SH-SY5Y (cell line): ENCODE data around the gene SMAGP.

Source experiments
- GATA2 ChIP-seq: IDR thresholded peaks from 2 replicates; pipeline ENCODE4 v1.6.1; 2011; ENCODE audit warnings: mild to moderate bottlenecking, low read depth, low read length
- GATA3 ChIP-seq: IDR thresholded peaks from 2 replicates; pipeline ENCODE4 v1.6.1; 2011; ENCODE audit warnings: low read depth, mild to moderate bottlenecking, low read length, moderate library complexity

- no peak for TF ChIP-seq GATA3
- no peak for TF ChIP-seq GATA2
Observed at GRCh38 chr12:51208016-51208660, 62.1 kb downstream of the SMAGP start.
